Astrocyte (in vitro differentiated cells and primary cell): ENCODE data around the gene CDC42BPA.

Source experiments
- EZH2 ChIP-seq: IDR thresholded peaks from 2 replicates; pipeline ENCODE4 v1.6.1; 2012; ENCODE audit warnings: mild to moderate bottlenecking, low read length, inconsistent platforms; ENCODE audit not compliant: insufficient read depth
- TF ChIP-seq, protein P1 (sequence below): IDR thresholded peaks from 2 replicates; pipeline ENCODE4 v1.5.1; 2011; ENCODE audit warnings: low read depth, mild to moderate bottlenecking, inconsistent platforms, low read length, moderate library complexity; ENCODE audit not compliant: insufficient read depth

GRCh38 chr1:227223171-227223806, 95.0 kb downstream of the CDC42BPA start:
- TF ChIP-seq, protein P1, sequence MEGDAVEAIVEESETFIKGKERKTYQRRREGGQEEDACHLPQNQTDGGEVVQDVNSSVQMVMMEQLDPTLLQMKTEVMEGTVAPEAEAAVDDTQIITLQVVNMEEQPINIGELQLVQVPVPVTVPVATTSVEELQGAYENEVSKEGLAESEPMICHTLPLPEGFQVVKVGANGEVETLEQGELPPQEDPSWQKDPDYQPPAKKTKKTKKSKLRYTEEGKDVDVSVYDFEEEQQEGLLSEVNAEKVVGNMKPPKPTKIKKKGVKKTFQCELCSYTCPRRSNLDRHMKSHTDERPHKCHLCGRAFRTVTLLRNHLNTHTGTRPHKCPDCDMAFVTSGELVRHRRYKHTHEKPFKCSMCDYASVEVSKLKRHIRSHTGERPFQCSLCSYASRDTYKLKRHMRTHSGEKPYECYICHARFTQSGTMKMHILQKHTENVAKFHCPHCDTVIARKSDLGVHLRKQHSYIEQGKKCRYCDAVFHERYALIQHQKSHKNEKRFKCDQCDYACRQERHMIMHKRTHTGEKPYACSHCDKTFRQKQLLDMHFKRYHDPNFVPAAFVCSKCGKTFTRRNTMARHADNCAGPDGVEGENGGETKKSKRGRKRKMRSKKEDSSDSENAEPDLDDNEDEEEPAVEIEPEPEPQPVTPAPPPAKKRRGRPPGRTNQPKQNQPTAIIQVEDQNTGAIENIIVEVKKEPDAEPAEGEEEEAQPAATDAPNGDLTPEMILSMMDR = no peak
- no peak for TF ChIP-seq EZH2
